ENCODE results near the gene HAL.

HAL gene

GRCh38 chr12:95942524-95943329, 53.4 kb downstream of the HAL start, which contains the start of gene CCDC38:
CCDC38 (minus strand) TSS chr12:95942614; CDS start chr12:95936509, 6,105 bp downstream.
- peak; percentile 90 for DNase-seq (ENCODE audit: low read depth)
- H3K4me3 ChIP-seq (ENCODE audit: low read depth, low read length), result peak within 1 kb of the TSS; percentile 81
- no peak for TF ChIP-seq CTCF (IDR thresholded peaks at IDR 0.05; ENCODE audit: insufficient read depth, low read depth, low read length, missing control alignments)

GRCh38 chr12:95942101-95942523, 54.0 kb downstream of the HAL start:
- peak overlapping the region; percentile 81 for H3K4me3 ChIP-seq (ENCODE audit: low read depth, low read length)
- TF ChIP-seq CTCF (IDR thresholded peaks at IDR 0.05; ENCODE audit: insufficient read depth, low read depth, low read length, missing control alignments), result no peak
- peak; percentile 11 for DNase-seq (ENCODE audit: low read depth)

- no peak for DNase-seq (ENCODE audit: low read depth)
- TF ChIP-seq CTCF (IDR thresholded peaks at IDR 0.05; ENCODE audit: insufficient read depth, low read depth, low read length, missing control alignments), result no peak
- no peak overlapping the region for H3K4me3 ChIP-seq (ENCODE audit: low read depth, low read length)
Observed at GRCh38 chr12:95940514-95940913, 55.6 kb downstream of the HAL start.
